Ascending aorta (tissue), 2 donors: ENCODE measurements around the gene ZNF354C. TPM values are rescaled to one million over a fixed set of nuclear protein-coding genes. Genes with fewer than 3 reads are reported as not detected.
A peak's percentile ranks its signal among the peaks of the same experiment; 100 is the strongest.

ENCODE experiments used
- DNase-seq, 2 donors: peaks; one replicate each; pipeline ENCODE4 v3.0.0-alpha.2; 2019; ENCODE audit warnings: low spot score in 2 of 2
- H3K27ac ChIP-seq, 2 donors: fragments of 200-600 bp; sonication (generic); one replicate each; pipeline ENCODE4 v1.5.1; 2016 to 2017; ENCODE audit warnings: mild to moderate bottlenecking in 1 of 2
- H3K27me3 ChIP-seq: fragments of 200-600 bp; sonication (generic); one replicate; pipeline ENCODE4 v1.5.1; 2017
- H3K36me3 ChIP-seq, 2 donors: fragments of 200-600 bp; sonication (generic); one replicate each; pipeline ENCODE4 v1.5.1; 2016
- H3K4me1 ChIP-seq, 2 donors: fragments of 200-600 bp; sonication (generic); one replicate each; pipeline ENCODE4 v1.5.1; 2016 to 2017; ENCODE audit warnings: mild to moderate bottlenecking in 1 of 2
- H3K4me3 ChIP-seq, 2 donors: fragments of 200-600 bp; sonication (generic); one replicate each; pipeline ENCODE4 v1.5.1; 2016 to 2017; ENCODE audit warnings: mild to moderate bottlenecking in 1 of 2
- H3K9me3 ChIP-seq, 2 donors: fragments of 200-600 bp; sonication (generic); one replicate each; pipeline ENCODE4 v1.5.1; 2016
- CTCF ChIP-seq, 3 experiments: fragments of 200-600 bp in 2 of 3; fragments of 450-650 bp in 1 of 3; sonication (generic) in 2 of 3; IDR thresholded peaks; one replicate each; pipeline ENCODE4 v1.5.1; 2016 to 2019; ENCODE audit warnings: antibody characterized with exemption in 3 of 3, mild to moderate bottlenecking in 1 of 3, moderate library complexity in 1 of 3
- intact Hi-C: fragments of 100-400 bp; cut with DNase I; formaldehyde crosslinking; loops from one replicate; pipeline ENCODE4 v1.15.1; 2023
- total RNA-seq: library from RNA; depleted of rRNA; stranded (reverse); fragments of >200 nt; gene quantifications from one replicate; pipeline ENCODE4 v1.1.0, GENCODE V29; 2016

The ZNF354C gene
- total RNA-seq, 1 donor from 2014 or later: 3.0 TPM

GRCh38 chr5:179120421-179120861, 60.3 kb downstream of the ZNF354C start:
- peak in 1 of 2 donors; percentile 42 for DNase-seq
- H3K27ac ChIP-seq: no peak overlapping the region
- TF ChIP-seq CTCF (IDR thresholded peaks at IDR 0.05): no peak
- H3K9me3 ChIP-seq: peaks cover 13 to 25% of the 10 kb centered on the region in 2 donors
- intact Hi-C loops: no loop called here
- H3K36me3 ChIP-seq: peaks cover 0 to 5% of the 10 kb centered on the region in 2 donors
- H3K4me3 ChIP-seq: no peak overlapping the region
- H3K4me1 ChIP-seq: no peaks in the 10 kb centered on the region
- no peaks in the 10 kb centered on the region for H3K27me3 ChIP-seq

- no peak for TF ChIP-seq CTCF (IDR thresholded peaks at IDR 0.05)
- no peaks in the 10 kb centered on the region for H3K27me3 ChIP-seq
- DNase-seq: no peak
- H3K27ac ChIP-seq: no peak overlapping the region
- H3K4me3 ChIP-seq: no peak overlapping the region
- peaks cover 10 to 19% of the 10 kb centered on the region in 2 donors for H3K9me3 ChIP-seq
- intact Hi-C loops: no loop called here
- H3K4me1 ChIP-seq: no peaks in the 10 kb centered on the region
- H3K36me3 ChIP-seq: peaks cover 0 to 5% of the 10 kb centered on the region in 2 donors
Measured at GRCh38 chr5:179120951-179121666, 60.9 kb downstream of the ZNF354C start.

GRCh38 chr5:179121667-179122111, 61.5 kb downstream of the ZNF354C start:
- H3K4me3 ChIP-seq: no peak overlapping the region
- intact Hi-C loops: no loop called here
- TF ChIP-seq CTCF (IDR thresholded peaks at IDR 0.05): no peak
- H3K9me3 ChIP-seq: peaks cover 10 to 14% of the 10 kb centered on the region in 2 donors
- no peak for DNase-seq
- no peak overlapping the region for H3K27ac ChIP-seq
- peaks cover 0 to 5% of the 10 kb centered on the region in 2 donors for H3K36me3 ChIP-seq
- H3K4me1 ChIP-seq: no peaks in the 10 kb centered on the region
- no peaks in the 10 kb centered on the region for H3K27me3 ChIP-seq

- no peak for TF ChIP-seq CTCF (IDR thresholded peaks at IDR 0.05)
- Histone ChIP-seq H3K27me3 (no peaks in the 10 kb centered on the region), H3K4me1 (no peaks in the 10 kb centered on the region), H3K4me3 (no peak overlapping the region), H3K9me3 (peaks cover 5 to 11% of the 10 kb centered on the region in 2 donors), H3K36me3 (peaks cover 0 to 13% of the 10 kb centered on the region in 2 donors), H3K27ac (no peak overlapping the region)
- intact Hi-C loops: no loop called here
- DNase-seq: no peak
Measured at GRCh38 chr5:179122411-179123108, 62.4 kb downstream of the ZNF354C start.

GRCh38 chr5:179123109-179123426, 62.9 kb downstream of the ZNF354C start:
- Histone ChIP-seq H3K9me3 (peaks cover 5 to 11% of the 10 kb centered on the region in 2 donors), H3K27ac (no peak overlapping the region), H3K27me3 (no peaks in the 10 kb centered on the region), H3K36me3 (peaks cover 0 to 18% of the 10 kb centered on the region in 2 donors), H3K4me1 (no peaks in the 10 kb centered on the region), H3K4me3 (no peak overlapping the region)
- TF ChIP-seq CTCF (IDR thresholded peaks at IDR 0.05): no peak
- intact Hi-C loops: no loop called here
- DNase-seq: peak in 1 of 2 donors; percentile 44
